Chondrocyte (in vitro differentiated cells): ENCODE measurements around the gene GAS6. TPM values are rescaled to one million over a fixed set of nuclear protein-coding genes. Genes with fewer than 3 reads are reported as not detected.
"Not testable (repeated sequence)": the region's sequence is repeated elsewhere in the genome, so short reads cannot be mapped to it uniquely, and the experiment has no call there.

ENCODE experiments used
- DNase-seq: peaks from one replicate; pipeline ENCODE4 v3.0.0; 2021; ENCODE audit warnings: mixed read lengths, low spot score
- H3K27ac Mint-ChIP-seq: one replicate; pipeline ENCODE4 v1.8.0; 2021; ENCODE audit warnings: mild to moderate bottlenecking, moderate library complexity, mixed read lengths; ENCODE audit not compliant: unreplicated experiment
- H3K27me3 Mint-ChIP-seq: 2 replicates; pipeline ENCODE4 v1.8.0; 2021; ENCODE audit warnings: low read depth, mixed read lengths
- H3K36me3 Mint-ChIP-seq: 2 replicates; pipeline ENCODE4 v1.8.0; 2021; ENCODE audit warnings: low read depth, mixed read lengths
- H3K4me1 Mint-ChIP-seq: 2 replicates; pipeline ENCODE4 v1.8.0; 2021; ENCODE audit warnings: low read depth, mild to moderate bottlenecking, mixed read lengths
- H3K4me3 Mint-ChIP-seq: one replicate; pipeline ENCODE4 v1.8.0; 2021; ENCODE audit warnings: mild to moderate bottlenecking, moderate library complexity, mixed read lengths; ENCODE audit not compliant: unreplicated experiment
- H3K9me3 Mint-ChIP-seq: 2 replicates; pipeline ENCODE4 v1.8.0; 2021; ENCODE audit warnings: low read depth, mixed read lengths
- total RNA-seq: library from RNA; stranded (reverse); gene quantifications from 3 replicates; pipeline ENCODE4 v1.2.1, GENCODE V29; 2021
- TF ChIP-seq, protein P1 (sequence below): fragments of 200-600 bp; sonication (generic); IDR thresholded peaks from 2 replicates; pipeline ENCODE4 v1.5.0; 2021; ENCODE audit warnings: antibody characterized with exemption, mild to moderate bottlenecking, moderate library complexity

GAS6 gene
- total RNA-seq, 1 donor from 2014 or later = 111 TPM

- Mint-ChIP-seq H3K36me3 (peaks cover 13% of the 10 kb centered on the region), H3K9me3 (no peaks in the 10 kb centered on the region), H3K4me1 (peaks cover 17% of the 10 kb centered on the region), H3K27me3 (no peaks in the 10 kb centered on the region), H3K4me3 (no peak overlapping the region), H3K27ac (no peak overlapping the region)
- no peak for DNase-seq
- TF ChIP-seq, protein P1, sequence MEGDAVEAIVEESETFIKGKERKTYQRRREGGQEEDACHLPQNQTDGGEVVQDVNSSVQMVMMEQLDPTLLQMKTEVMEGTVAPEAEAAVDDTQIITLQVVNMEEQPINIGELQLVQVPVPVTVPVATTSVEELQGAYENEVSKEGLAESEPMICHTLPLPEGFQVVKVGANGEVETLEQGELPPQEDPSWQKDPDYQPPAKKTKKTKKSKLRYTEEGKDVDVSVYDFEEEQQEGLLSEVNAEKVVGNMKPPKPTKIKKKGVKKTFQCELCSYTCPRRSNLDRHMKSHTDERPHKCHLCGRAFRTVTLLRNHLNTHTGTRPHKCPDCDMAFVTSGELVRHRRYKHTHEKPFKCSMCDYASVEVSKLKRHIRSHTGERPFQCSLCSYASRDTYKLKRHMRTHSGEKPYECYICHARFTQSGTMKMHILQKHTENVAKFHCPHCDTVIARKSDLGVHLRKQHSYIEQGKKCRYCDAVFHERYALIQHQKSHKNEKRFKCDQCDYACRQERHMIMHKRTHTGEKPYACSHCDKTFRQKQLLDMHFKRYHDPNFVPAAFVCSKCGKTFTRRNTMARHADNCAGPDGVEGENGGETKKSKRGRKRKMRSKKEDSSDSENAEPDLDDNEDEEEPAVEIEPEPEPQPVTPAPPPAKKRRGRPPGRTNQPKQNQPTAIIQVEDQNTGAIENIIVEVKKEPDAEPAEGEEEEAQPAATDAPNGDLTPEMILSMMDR = no peak
These were observed 30.6 kb downstream of the GAS6 start for GRCh38 chr13:113833111-113833830.

GRCh38 chr13:113832631-113833030, 31.2 kb downstream of the GAS6 start:
- DNase-seq = no peak
- Mint-ChIP-seq H3K4me3 (no peak overlapping the region), H3K27me3 (no peaks in the 10 kb centered on the region), H3K36me3 (peaks cover 16% of the 10 kb centered on the region), H3K27ac (no peak overlapping the region), H3K9me3 (no peaks in the 10 kb centered on the region), H3K4me1 (peaks cover 11% of the 10 kb centered on the region)
- TF ChIP-seq, protein P1 = no peak

DNA sequence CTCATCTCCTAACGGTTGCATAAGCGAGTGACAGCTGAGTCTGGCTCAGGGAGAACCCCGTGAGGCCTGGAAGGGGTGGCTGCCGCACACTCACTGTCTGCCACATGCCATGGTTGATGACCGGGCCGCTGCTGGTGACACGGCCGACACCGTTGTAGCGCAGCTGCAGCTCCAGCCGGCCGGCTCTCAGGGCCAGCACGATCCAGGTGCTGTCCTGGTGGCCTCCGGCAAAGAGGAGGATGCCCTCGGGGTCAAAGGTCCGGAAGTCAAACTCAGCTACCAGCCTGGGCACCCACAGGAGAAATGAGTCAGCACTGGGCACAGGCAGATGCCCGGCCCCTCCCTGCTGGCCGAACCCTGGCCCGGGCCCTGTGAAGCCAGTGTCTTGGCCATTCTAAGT, 31.7 kb downstream of the GAS6 start:
- TF ChIP-seq, protein P1 = no peak
- Mint-ChIP-seq H3K36me3 (peaks cover 17% of the 10 kb centered on the region), H3K27me3 (no peaks in the 10 kb centered on the region), H3K27ac (no peak overlapping the region), H3K4me3 (no peak overlapping the region), H3K9me3 (no peaks in the 10 kb centered on the region), H3K4me1 (peaks cover 7% of the 10 kb centered on the region)
- DNase-seq = no peak

GRCh38 chr13:113831061-113831460, 32.8 kb downstream of the GAS6 start:
- TF ChIP-seq, protein P1 = no peak
- Mint-ChIP-seq H3K27me3 (no peaks in the 10 kb centered on the region), H3K4me1 (peaks cover 2% of the 10 kb centered on the region), H3K36me3 (peaks cover 19% of the 10 kb centered on the region), H3K9me3 (no peaks in the 10 kb centered on the region), H3K27ac (no peak overlapping the region), H3K4me3 (no peak overlapping the region)
- no peak for DNase-seq

- H3K36me3 Mint-ChIP-seq = peaks cover 22% of the 10 kb centered on the region
- not testable (repeated sequence) for H3K4me1 Mint-ChIP-seq, H3K4me3 Mint-ChIP-seq, DNase-seq, H3K27ac Mint-ChIP-seq, H3K9me3 Mint-ChIP-seq, H3K27me3 Mint-ChIP-seq
These were observed 33.4 kb downstream of the GAS6 start for GRCh38 chr13:113830426-113830950.
